Neutrophil (primary cell): ENCODE measurements around the gene A3GALT2.

Experiments
- H3K27ac ChIP-seq: fragments of 200-600 bp; sonication (generic); 2 replicates; pipeline ENCODE4 v1.5.1; 2016; ENCODE audit warnings: mild to moderate bottlenecking, moderate library complexity
- H3K27me3 ChIP-seq: fragments of 200-600 bp; sonication (generic); 2 replicates; pipeline ENCODE4 v1.6.0; 2016; ENCODE audit warnings: mild to moderate bottlenecking
- H3K36me3 ChIP-seq: fragments of 200-600 bp; sonication (generic); 2 replicates; pipeline ENCODE4 v1.5.1; 2017
- H3K4me1 ChIP-seq, 2 experiments: fragments of 200-600 bp in 1 of 2; sonication (generic) in 1 of 2; 1 replicate in 1 of 2; 2 replicates in 1 of 2; pipeline versions ENCODE4 v1.5.1 to v1.6.1; 2013 to 2016; ENCODE audit warnings: low read depth in 1 of 2, low read length in 1 of 2, mild to moderate bottlenecking in 1 of 2, moderate library complexity in 1 of 2; ENCODE audit not compliant: control insufficient read depth in 1 of 2, insufficient read depth in 1 of 2
- H3K4me3 ChIP-seq, 2 experiments: fragments of 200-600 bp in 1 of 2; sonication (generic) in 1 of 2; 1 replicate in 1 of 2; 2 replicates in 1 of 2; pipeline ENCODE4 v1.5.1; 2013 to 2016; ENCODE audit warnings: low read depth in 1 of 2, low read length in 1 of 2, mild to moderate bottlenecking in 1 of 2, moderate library complexity in 1 of 2
- H3K9me3 ChIP-seq: fragments of 200-600 bp; sonication (generic); 2 replicates; pipeline ENCODE4 v1.5.1; 2016
- CTCF ChIP-seq: fragments of 200-600 bp; sonication (generic); IDR thresholded peaks from 2 replicates; pipeline ENCODE4 v1.5.1; 2016; ENCODE audit warnings: antibody characterized with exemption

A3GALT2 gene

GRCh38 chr1:33358114-33358794 lies 37.4 kb upstream of the A3GALT2 start:
- H3K27ac ChIP-seq: no peak overlapping the region
- H3K9me3 ChIP-seq: no peaks in the 10 kb centered on the region
- H3K4me1 ChIP-seq: peaks cover 24 to 25% of the 10 kb centered on the region in 2 experiments

GRCh38 chr1:33357099-33357498 lies 36.2 kb upstream of the A3GALT2 start:
- Histone ChIP-seq H3K4me3 (no peak overlapping the region), H3K9me3 (no peaks in the 10 kb centered on the region), H3K4me1 (peaks cover 19 to 20% of the 10 kb centered on the region in 2 experiments), H3K27ac (no peak overlapping the region), H3K27me3 (no peaks in the 10 kb centered on the region), H3K36me3 (no peaks in the 10 kb centered on the region)
- TF ChIP-seq CTCF: no peak

More at GRCh38 chr1:33358114-33358794, 37.4 kb upstream of the A3GALT2 start:
- H3K27me3 ChIP-seq: no peaks in the 10 kb centered on the region
- no peak for TF ChIP-seq CTCF
- no peak overlapping the region for H3K4me3 ChIP-seq
- no peaks in the 10 kb centered on the region for H3K36me3 ChIP-seq

GRCh38 chr1:33354707-33355316 lies 33.9 kb upstream of the A3GALT2 start:
- H3K27ac ChIP-seq: no peak overlapping the region
- H3K4me3 ChIP-seq: no peak overlapping the region
- no peak for TF ChIP-seq CTCF
- no peaks in the 10 kb centered on the region for H3K36me3 ChIP-seq
- no peaks in the 10 kb centered on the region for H3K9me3 ChIP-seq
- no peaks in the 10 kb centered on the region for H3K27me3 ChIP-seq
- peaks cover 14 to 19% of the 10 kb centered on the region in 2 experiments for H3K4me1 ChIP-seq

GRCh38 chr1:33353531-33353930 lies 32.6 kb upstream of the A3GALT2 start:
- Histone ChIP-seq H3K4me3 (no peak overlapping the region), H3K36me3 (no peaks in the 10 kb centered on the region), H3K4me1 (peaks cover 14 to 18% of the 10 kb centered on the region in 2 experiments), H3K27me3 (no peaks in the 10 kb centered on the region), H3K9me3 (no peaks in the 10 kb centered on the region), H3K27ac (no peak overlapping the region)
- no peak for TF ChIP-seq CTCF

GRCh38 chr1:33351281-33351660 lies 30.4 kb upstream of the A3GALT2 start:
- peak overlapping the region; percentile 98 for H3K27ac ChIP-seq
- no peak for TF ChIP-seq CTCF
- no peaks in the 10 kb centered on the region for H3K9me3 ChIP-seq
- H3K4me3 ChIP-seq: peak overlapping the region; percentile 58 to 69
- peaks cover 17% of the 10 kb centered on the region for H3K36me3 ChIP-seq
- peaks cover 36 to 37% of the 10 kb centered on the region in 2 experiments for H3K4me1 ChIP-seq
- no peaks in the 10 kb centered on the region for H3K27me3 ChIP-seq
